PC-3 (cell line): Measurements from ENCODE around the gene TMEM39A. TPM values are rescaled to one million over a fixed set of nuclear protein-coding genes. Genes with fewer than 3 reads are reported as not detected.

Source experiments
- ATAC-seq: fragments of 200-7000 bp; cut with Tn5 transposase; 2 replicates; pipeline ENCODE4 v1.9.1; 2020; ENCODE audit warnings: mild to moderate bottlenecking, moderate library complexity
- BruUV-seq: library from RNA; stranded (reverse); fragments of 400-500 nt; replicated peaks from 2 replicates; lab custom pipeline; 2021; lab: Mats Ljungman, UMichigan
- CTCF ChIA-PET: fragments of 300-600 bp; sonication (Branson Sonifier 250); formaldehyde crosslinking; loops from one replicate; lab custom pipeline; 2022; ENCODE audit warnings: antibody characterized with exemption; lab: Charles Lee
- POLR2A ChIA-PET: fragments of 300-600 bp; sonication (Branson Sonifier 250); formaldehyde crosslinking; loops from one replicate; lab custom pipeline; 2022; ENCODE audit warnings: antibody characterized with exemption; ENCODE audit not compliant: unreplicated experiment; lab: Charles Lee
- DNase-seq: peaks from one replicate; pipeline ENCODE4 v3.0.0-alpha.2; 2015
- H2AFZ ChIP-seq: fragments of 300-600 bp; sonication (generic); 2 replicates; pipeline ENCODE4 v1.6.0; 2016; ENCODE audit warnings: antibody characterized with exemption, low read length
- H3F3A ChIP-seq: fragments of 300-600 bp; sonication (generic); one replicate; pipeline ENCODE4 v1.6.0; 2017; ENCODE audit warnings: antibody characterized with exemption, low read length, control low read depth, mild to moderate bottlenecking; ENCODE audit not compliant: unreplicated experiment
- H3K27ac ChIP-seq: fragments of 300-600 bp; sonication (generic); 2 replicates; pipeline ENCODE4 v1.5.1; 2016; ENCODE audit warnings: mild to moderate bottlenecking, low read length
- H3K27me3 ChIP-seq: fragments of 300-600 bp; sonication (generic); 2 replicates; pipeline ENCODE4 v1.6.1; 2016; ENCODE audit warnings: low read length, mixed read lengths
- H3K36me3 ChIP-seq: fragments of 300-600 bp; sonication (generic); 2 replicates; pipeline ENCODE4 v1.6.1; 2016; ENCODE audit warnings: low read depth, mixed run types, low read length, mixed read lengths
- H3K4me1 ChIP-seq: fragments of 300-600 bp; sonication (generic); 2 replicates; pipeline ENCODE4 v1.5.1; 2016; ENCODE audit warnings: low read length; ENCODE audit not compliant: insufficient read depth
- H3K4me2 ChIP-seq: fragments of 300-600 bp; sonication (generic); 2 replicates; pipeline ENCODE4 v1.6.0; 2016; ENCODE audit warnings: low read length
- H3K4me3 ChIP-seq: fragments of 300-600 bp; sonication (generic); 2 replicates; pipeline ENCODE4 v1.5.1; 2016; ENCODE audit warnings: mild to moderate bottlenecking, low read length, mixed read lengths
- H3K79me2 ChIP-seq: fragments of 300-600 bp; sonication (generic); 2 replicates; pipeline ENCODE4 v1.6.1; 2017; ENCODE audit warnings: low read length, mixed read lengths
- H3K9ac ChIP-seq: fragments of 300-600 bp; sonication (generic); 2 replicates; pipeline ENCODE4 v1.6.0; 2016; ENCODE audit warnings: mild to moderate bottlenecking, low read length
- H3K9me2 ChIP-seq: fragments of 300-600 bp; sonication (generic); replicated peaks from 2 replicates; pipeline ENCODE4 v1.6.1; 2016; ENCODE audit warnings: mixed run types, low read length, mixed read lengths
- H3K9me3 ChIP-seq: fragments of 300-600 bp; sonication (generic); 2 replicates; pipeline ENCODE4 v1.6.1; 2016; ENCODE audit warnings: low read length, mixed read lengths
- H4K20me1 ChIP-seq: fragments of 300-600 bp; sonication (generic); 2 replicates; pipeline ENCODE4 v1.6.1; 2016; ENCODE audit warnings: low read length, mixed read lengths
- EZH2 ChIP-seq: fragments of 300-600 bp; sonication (generic); IDR thresholded peaks from one replicate; pipeline ENCODE4 v1.6.1; 2017; ENCODE audit warnings: antibody characterized with exemption, mild to moderate bottlenecking, low read length; ENCODE audit not compliant: unreplicated experiment
- EZH2phosphoT487 ChIP-seq: fragments of 300-600 bp; sonication (generic); IDR thresholded peaks from 2 replicates; pipeline ENCODE4 v1.6.1; 2018; ENCODE audit warnings: mild to moderate bottlenecking, antibody characterized with exemption, low read length, borderline replicate concordance
- intact Hi-C: fragments of 100-400 bp; cut with micrococcal nuclease; formaldehyde crosslinking; loops from 2 replicates; pipeline ENCODE4 v1.9.0; 2023
- total RNA-seq: library from RNA; depleted of rRNA; stranded (reverse); fragments of >200 nt; gene quantifications from 2 replicates; pipeline ENCODE4 v1.2.3, GENCODE V29; 2014; rRNA removed
- TF ChIP-seq, protein P1 (sequence below): fragments of 300-600 bp; sonication (generic); conservative IDR thresholded peaks from 2 replicates; pipeline ENCODE4 v1.5.1; 2017; ENCODE audit warnings: antibody characterized with exemption, low read depth, mild to moderate bottlenecking, low read length

TMEM39A gene
- total RNA-seq, 1 experiment from 2014 or later = 56.5 TPM

DNA sequence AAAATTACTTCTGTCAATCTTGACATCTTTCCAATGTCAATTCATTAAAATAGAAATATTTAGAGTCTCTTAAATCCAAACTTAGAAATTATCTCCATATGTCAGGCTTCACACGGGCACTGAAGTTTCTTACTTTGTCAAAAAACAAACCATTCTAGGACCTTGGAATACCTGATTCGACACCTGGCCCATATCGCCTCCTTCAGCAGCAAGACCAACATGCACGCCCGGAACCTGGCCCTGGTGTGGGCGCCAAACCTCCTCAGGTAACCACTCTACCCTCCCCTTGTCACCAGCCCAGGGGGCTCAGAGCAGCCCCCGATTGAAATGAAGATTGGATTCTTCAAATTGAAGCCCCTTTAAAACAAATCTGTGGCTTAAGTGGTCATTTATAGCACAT, 81.3 kb downstream of the TMEM39A start:
- H3K27ac ChIP-seq = no peak overlapping the region
- TF ChIP-seq, protein P1, sequence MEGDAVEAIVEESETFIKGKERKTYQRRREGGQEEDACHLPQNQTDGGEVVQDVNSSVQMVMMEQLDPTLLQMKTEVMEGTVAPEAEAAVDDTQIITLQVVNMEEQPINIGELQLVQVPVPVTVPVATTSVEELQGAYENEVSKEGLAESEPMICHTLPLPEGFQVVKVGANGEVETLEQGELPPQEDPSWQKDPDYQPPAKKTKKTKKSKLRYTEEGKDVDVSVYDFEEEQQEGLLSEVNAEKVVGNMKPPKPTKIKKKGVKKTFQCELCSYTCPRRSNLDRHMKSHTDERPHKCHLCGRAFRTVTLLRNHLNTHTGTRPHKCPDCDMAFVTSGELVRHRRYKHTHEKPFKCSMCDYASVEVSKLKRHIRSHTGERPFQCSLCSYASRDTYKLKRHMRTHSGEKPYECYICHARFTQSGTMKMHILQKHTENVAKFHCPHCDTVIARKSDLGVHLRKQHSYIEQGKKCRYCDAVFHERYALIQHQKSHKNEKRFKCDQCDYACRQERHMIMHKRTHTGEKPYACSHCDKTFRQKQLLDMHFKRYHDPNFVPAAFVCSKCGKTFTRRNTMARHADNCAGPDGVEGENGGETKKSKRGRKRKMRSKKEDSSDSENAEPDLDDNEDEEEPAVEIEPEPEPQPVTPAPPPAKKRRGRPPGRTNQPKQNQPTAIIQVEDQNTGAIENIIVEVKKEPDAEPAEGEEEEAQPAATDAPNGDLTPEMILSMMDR = no peak
- TF ChIP-seq EZH2 (no peak), EZH2phosphoT487 (no peak)
- H3K36me3 ChIP-seq = no peaks in the 10 kb centered on the region; the same call in 1 of the 2 replicates
- no peak overlapping the region for H3K4me3 ChIP-seq
- no peaks in the 10 kb centered on the region for H3K4me1 ChIP-seq
- no peaks in the 10 kb centered on the region for H4K20me1 ChIP-seq
- BruUV-seq = no TSS peak
- ChIA-PET POLR2A (interaction anchor here (0.6 kb wide), 1 partner anchor 45 kb away, joined by 6 read pairs; no protein-coding TSS in a partner anchor), CTCF (no interaction called here)
- DNase-seq (no peak), ATAC-seq (no peak)
- no peak overlapping the region for H3K9ac ChIP-seq
- no peaks in the 10 kb centered on the region for H3K27me3 ChIP-seq
- H3K9me2 ChIP-seq = no peaks in the 10 kb centered on the region
- H3K79me2 ChIP-seq = no peaks in the 10 kb centered on the region
- H3K4me2 ChIP-seq = no peak overlapping the region
- H2AFZ ChIP-seq = no peak overlapping the region
- no peaks in the 10 kb centered on the region for H3K9me3 ChIP-seq
- intact Hi-C loops = no loop called here
- H3F3A ChIP-seq = no peaks in the 10 kb centered on the region

DNA sequence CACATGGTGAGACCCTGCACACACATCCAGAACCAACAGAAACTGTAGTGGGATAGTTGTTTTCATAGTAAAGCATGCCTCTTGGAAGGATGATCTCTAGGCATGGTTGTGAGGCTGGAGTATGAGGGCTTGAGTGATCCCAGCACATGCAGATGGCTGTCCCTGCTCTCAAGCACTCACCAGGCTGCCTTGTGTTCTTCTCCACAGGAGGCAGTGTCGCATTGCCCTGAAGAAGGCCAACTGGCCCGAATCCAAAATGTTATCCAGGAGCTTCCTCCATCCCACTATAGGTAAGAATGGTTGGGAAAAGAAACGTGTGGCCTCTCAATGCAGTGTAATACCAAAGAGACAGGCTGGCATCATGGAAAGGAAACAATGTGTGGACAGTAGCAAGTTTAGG, 82.7 kb downstream of the TMEM39A start:
- Histone ChIP-seq H3K36me3 (no peaks in the 10 kb centered on the region; the same call in 1 of the 2 replicates), H3K79me2 (no peaks in the 10 kb centered on the region), H3K4me3 (no peak overlapping the region), H3K9me3 (no peaks in the 10 kb centered on the region), H3K4me1 (no peaks in the 10 kb centered on the region), H3F3A (no peaks in the 10 kb centered on the region), H3K4me2 (no peak overlapping the region), H3K9me2 (no peaks in the 10 kb centered on the region), H2AFZ (no peak overlapping the region), H4K20me1 (no peaks in the 10 kb centered on the region), H3K9ac (no peak overlapping the region), H3K27me3 (no peaks in the 10 kb centered on the region), H3K27ac (no peak overlapping the region)
- ChIA-PET POLR2A (no interaction called here), CTCF (no interaction called here)
- peak; percentile 42; the same call in 1 of the 2 replicates for ATAC-seq
- TF ChIP-seq EZH2 (no peak), EZH2phosphoT487 (no peak)
- TF ChIP-seq, protein P1 = peak; percentile 44; the same call in 1 of the 2 replicates
- DNase-seq = peak; percentile 39
- intact Hi-C loops = no loop called here
- no TSS peak for BruUV-seq

Other genes with a start within 250 kb of the TMEM39A start
- gene B4GALT4, start 222.7 kb downstream of the TMEM39A start, total RNA-seq = 37.6 and 40.8 TPM in 2 replicates
- gene ARHGAP31, start 169.2 kb downstream of the TMEM39A start, total RNA-seq = 7.5 and 7.8 TPM in 2 replicates
- gene POGLUT1, start 5.3 kb upstream of the TMEM39A start, total RNA-seq = 10.5 and 11.6 TPM in 2 replicates
- gene TIMMDC1, start 34.9 kb upstream of the TMEM39A start, total RNA-seq = 107 and 142 TPM in 2 replicates
- not detected in 2 replicates for gene CD80, start 96.0 kb upstream of the TMEM39A start, total RNA-seq
- gene ADPRH, start 115.9 kb upstream of the TMEM39A start, total RNA-seq = 4.7 and 5.6 TPM in 2 replicates
- gene PLA1A, start 134.3 kb upstream of the TMEM39A start, total RNA-seq = 0.36 TPM in 1 of 2 replicates, not detected in the other
- 0.62 and 0.98 TPM in 2 replicates for gene POPDC2, start 197.0 kb upstream of the TMEM39A start, total RNA-seq
- gene COX17, start 213.8 kb upstream of the TMEM39A start, total RNA-seq = 102 and 159 TPM in 2 replicates
- 0.17 and 1.1 TPM in 2 replicates for gene CFAP91, start 239.4 kb upstream of the TMEM39A start, total RNA-seq